CD4-positive, alpha-beta T cell treated with Interleukin-2 at 100 ng/mL for 4 hours (primary cell): ENCODE results near the gene MZF1.
A peak's percentile ranks its signal among the peaks of the same experiment; 100 is the strongest.

Source experiments
- DNase-seq: peaks from one replicate; pipeline ENCODE4 v3.0.0-alpha.2; 2020; ENCODE audit warnings: low spot score

Gene MZF1

DNA sequence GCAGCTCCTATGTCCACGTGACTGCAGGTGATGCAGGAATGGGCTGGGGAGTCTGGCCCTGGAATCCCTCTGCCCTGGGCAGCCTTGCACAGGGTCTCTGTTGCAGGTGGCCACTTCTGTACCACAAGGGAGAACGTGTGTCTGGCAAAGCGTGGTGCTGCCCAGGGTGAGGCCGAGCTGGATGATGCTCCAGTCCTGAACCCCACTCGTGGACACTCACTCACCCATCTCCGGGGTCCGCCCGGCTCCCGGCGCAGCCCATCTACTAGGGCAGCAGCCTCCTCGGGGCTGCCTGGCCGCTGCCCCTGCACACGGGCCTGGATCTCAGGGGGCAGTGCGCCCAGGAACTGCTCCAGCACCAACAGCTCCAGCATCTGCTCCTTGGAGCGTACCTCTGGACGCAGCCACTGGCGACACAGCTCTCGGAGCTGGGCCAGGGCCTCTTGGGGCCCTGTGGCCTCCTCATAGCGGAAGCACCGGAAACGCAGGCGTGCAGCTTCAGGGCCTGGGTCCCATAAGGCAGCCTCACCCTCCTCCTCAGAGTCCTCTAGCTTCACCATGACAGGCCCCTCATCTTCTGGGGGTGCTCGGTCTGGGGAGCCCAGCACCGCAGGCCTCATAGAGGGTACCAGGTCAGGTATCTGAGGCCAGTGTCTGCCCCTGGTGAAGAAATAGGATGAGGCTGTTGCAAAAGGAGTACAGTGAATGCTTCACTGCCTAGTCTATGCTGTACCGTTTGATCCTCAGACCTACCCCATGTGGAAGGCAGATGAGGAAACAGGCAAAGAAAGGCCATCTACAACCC lies 2.2 kb downstream of the MZF1 start:
- DNase-seq, result no peak

DNA sequence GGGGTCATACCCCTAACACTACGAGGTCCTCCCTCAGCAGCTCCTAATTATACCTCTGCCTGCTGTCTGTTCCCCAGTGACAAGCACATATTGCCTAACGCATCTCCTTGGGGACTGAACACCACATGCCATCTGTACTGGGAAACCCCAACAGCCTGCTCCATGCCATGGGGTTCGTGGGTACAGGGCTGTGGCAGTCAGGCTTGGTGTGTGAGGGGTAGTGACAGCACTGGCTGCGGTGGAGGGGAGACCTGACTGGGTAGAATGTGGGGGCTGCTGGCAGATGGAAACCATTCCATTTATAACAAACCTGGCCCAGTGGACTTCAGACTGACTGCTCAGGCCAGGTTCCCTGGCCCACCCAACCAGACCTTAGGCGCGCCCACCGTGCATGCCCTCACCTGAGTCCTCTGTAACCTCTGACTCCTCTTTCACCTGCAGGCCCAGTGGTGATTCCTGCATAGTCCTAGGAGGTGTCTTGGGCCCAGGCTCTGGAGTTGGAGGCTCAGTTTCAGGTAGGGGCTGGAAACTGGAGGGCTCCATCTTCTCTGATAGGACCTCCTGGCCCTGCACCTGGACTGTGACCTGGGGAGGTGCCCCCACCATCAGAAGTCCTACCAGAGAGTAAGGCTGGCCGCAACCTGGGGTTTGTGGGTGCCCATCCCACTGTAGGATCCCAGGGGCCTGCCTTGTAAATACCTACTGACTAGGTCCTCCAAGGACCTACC lies 3.0 kb downstream of the MZF1 start:
- no peak for DNase-seq

DNA sequence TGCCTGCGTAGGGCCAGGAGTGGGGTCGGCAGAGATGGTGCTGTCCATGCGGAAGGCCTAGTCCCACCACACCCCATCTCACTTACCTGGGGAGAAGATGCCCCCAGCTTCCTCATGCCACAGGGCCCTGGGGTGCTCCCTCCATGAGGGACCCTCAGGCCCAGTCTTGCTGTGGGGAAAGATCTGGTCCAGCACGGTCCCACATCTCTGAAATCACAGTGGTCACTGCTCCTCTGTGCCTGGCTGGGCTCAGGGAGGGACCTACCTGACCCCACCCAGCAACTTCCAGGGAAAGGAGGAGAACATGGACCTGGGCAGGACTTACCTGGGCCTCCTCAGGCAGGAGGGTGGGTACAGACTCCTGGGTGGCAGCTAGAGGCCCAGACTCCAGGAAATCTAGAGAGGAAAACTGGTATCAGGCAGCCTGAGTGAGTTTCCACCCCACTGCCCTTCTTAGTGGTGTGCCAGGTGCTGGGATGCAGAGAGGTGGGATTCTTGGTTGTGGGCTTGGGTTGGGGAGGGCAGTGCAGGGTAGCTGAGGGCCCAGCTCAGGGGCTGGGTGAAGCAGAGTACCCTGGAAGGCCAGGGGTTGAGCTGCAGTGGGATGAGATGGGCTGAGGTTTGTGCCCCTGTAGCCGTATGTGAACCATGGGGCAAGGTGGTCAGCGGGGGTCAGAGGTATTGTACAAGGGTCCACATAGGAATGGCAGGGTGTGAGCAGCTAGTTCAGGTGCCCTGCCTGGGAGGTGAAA lies 3.8 kb downstream of the MZF1 start:
- DNase-seq, result no peak

DNA sequence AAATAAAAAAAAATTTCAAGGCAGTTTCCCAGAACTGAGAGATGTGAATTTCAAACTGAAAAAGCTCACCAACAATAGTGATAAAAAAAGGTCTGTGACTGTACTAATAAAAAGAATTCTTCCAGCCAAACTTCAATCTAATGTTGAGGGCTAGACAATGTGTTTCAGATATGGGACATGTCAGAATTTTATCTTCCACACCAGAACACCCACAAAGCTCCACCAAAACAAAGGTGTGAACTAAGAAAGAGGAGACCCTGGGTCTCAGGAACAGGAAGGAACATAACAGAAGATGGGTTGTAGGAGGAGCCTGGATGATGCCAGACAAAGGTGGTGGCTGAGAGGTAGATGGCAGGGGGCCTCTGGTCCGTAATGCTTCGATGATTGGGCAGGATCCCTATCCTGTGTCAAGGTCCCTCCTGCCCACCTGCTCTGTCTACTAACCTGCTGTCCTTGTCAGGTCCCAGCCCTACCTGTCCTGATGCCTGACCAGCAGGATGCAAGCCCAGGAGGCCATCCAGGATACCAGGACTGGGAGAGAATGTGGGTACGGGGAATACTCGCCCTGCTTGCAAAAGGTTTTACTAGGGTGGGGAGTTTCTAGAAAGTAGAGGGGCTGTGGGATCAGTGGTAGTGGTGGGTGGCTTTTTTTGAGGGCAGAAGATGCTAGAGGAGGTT lies 4.5 kb downstream of the MZF1 start:
- no peak for DNase-seq

DNA sequence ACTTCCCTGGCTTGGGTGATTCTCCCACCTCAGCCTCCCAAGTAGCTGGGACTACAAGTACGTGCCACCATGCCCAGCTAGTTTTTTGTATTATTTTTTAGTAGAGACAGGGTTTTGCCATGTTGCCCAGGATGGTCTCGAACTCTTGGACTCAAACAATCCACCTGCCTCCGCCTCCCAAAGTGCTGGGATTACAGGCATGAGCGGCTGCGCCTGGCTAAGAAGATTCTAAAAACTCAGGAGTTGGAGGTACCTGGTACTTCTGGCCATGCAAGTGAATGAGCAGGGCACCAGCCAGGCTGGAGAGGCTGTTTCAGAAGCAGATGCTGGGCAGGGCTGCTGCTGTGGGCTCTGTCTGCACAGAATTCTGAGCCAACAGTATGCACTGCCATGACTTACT lies 6.1 kb downstream of the MZF1 start:
- no peak for DNase-seq

DNA sequence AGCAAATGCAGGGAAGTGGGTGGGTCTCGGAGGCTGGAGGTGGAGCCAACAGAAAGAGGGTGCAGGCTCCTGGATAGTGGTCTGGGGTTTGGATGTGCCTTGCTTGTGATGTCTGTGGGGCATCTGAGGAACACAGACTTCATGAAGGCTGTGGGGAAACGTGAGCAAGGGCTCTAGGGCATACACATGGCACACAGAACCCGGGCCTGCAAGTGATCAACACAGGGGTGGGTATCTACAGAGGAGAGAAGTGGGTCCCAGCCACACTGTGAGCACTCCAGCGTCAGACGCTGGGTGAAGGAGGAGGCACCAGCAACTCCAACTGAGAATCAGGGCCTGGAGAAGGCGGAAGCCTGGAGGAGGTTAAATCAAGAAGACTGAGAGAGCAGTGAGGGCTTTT lies 9.3 kb downstream of the MZF1 start:
- no peak for DNase-seq

DNA sequence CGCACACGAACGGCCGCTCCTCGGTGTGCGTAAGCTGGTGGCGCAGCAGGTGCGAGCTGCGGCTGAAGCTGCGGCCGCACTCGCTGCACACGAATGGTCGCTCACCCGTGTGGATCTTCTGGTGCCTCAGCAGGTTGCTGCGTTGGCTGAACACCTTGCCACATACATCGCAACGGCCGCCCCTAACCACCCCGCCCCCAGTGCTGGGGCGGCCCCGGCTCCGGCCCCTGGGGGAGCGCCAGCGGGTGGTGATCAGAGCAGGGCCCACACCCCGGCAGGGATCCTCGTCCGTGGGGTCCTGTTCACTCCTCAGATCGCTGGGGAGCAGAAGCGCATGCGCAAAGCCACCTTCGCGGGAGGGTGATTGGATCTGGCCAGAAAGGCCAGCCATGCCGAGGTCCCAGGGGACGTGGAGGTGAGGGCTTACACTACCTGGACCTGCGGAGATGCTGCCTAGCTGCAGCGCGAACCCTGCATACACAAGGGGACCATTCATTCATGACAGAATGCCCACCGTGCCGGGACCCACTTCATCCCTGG lies 10.0 kb downstream of the MZF1 start:
- peak; percentile 29 for DNase-seq

DNA sequence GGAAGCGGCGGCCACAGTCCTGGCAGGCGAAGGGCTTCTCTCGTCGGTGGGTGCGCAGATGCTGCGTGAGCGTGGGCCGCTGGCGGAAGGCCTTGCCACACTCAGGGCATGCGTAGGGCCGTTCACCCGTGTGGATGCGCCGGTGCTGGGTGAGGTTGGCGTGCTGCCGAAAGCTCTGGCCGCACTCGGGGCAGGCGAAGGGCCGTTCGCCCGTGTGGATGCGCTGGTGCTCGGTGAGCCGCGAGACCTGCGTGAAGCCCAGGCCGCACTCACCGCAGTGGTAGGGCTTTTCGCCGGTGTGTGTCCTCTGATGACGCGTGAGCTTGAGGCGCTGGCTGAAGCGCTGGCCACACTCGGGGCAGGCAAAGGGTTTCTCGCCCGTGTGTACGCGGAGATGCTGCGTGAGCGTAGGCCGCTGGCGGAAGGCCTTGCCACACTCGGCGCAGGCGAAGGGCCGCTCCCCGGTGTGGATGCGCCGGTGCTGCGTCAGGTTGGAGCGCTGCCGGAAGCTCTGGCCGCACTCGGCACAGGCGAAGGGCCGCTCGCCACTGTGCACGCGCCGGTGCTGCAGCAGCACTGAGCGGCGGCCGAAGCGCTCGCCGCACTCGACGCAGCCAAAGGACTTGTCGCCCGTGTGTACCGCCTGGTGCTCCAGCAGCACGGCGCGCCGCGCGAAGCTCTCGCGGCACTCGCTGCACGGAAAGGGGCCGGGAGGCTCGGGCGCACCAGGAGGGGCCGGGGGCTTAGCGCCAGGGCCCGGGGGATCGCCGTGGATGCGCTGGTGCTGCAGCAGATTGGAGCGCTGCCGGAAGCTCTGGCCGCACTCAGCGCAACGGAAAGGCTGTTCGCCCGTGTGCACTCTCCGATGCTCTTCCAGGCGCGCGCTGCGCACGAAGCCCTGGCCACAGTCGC lies 10.8 kb downstream of the MZF1 start:
- peak; percentile 19 for DNase-seq

DNA sequence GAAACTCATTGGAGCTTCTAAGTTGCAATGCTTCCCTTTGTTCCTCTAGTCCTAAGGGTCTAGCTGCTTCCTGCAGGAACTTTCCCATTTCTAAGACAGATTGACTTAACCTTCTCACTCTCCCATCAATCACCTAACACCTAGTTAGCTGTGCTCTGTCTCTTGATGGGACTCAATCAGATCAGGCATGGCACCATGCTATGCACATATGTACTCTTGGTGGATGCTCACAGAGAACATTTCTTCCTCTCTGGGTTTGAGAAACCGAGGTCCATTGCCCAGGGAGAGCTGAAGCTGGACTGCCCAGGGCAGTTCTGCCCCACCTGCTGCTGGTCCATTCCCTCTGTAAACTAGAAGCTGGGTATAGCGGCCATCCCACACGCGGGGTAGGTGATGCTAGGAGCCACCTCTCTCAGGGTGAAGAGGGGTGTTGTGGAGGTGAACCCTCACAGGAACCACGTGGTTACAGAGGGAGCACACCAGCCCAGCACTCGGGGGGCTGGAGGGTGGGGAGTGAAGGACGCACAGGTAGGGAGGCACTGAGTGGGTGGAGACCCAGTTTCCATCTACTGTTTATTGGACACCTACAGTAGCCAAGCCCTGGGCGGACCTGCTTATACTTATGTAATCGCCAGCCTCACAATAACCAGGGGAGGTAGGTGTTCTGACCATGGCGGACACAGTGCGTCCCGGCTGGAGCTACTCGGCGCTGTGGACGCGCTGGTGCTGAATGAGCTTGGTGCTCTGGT lies 11.6 kb downstream of the MZF1 start:
- DNase-seq, result no peak

DNA sequence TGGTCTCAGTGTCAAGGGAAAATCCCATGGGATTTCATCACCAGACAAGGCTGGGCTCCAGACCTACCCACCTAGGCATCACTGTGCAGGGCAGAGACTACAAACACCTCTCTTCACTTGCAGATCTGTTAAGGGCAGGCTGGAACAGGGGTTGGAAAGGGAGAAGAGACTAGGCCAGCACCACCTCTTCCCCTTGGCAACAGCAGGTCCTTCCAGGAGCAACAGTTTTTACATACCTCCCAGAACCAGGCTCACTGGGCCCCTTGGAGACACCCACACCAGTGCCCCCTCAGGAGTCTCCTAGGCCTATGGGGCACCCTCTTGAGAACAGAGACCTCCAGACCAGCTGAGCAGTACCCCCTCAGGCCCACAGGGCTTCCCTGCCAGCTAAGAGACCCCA lies 12.2 kb downstream of the MZF1 start:
- DNase-seq, result no peak

DNA sequence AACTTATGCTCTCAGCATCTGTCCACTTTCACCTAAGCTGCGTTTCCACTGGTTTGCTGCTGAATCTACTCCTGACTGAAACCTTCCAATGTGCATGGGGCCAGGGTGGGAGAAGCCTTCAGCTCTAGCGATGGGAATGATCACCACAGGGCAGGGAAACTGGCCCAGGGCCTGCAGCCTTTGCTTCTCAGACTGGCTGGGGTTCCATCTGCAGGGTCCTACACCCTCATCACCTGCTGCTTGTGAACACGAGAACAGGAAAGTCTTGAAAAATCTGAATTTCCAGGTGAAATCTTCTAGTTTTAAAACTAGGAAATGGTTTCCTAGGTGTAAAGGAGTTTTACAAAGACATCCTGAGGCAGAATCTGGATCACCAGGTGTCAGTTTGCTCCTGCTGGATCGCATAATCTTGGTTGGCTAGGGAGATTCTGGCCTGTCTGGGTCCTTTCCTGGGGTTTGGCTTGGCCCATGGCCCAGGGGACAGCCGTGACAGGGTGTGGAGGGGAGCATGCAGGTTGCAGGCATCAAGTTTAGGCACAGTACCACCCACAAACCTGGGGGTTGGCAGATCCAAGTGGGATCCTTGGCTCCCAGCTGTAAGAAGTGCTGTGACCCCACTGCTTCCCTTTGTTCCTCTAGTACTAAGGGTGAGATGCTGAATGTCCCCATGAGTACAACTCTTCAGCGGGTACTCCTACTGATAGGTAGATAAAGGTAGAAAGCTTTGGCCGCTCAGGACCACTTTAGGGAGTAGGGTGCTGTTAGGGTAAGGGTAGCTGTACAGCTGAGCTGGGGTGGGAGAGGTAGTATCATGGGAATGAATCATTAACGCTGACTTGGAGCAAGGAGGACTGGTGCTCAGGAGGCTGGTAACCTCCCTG lies 12.9 kb downstream of the MZF1 start:
- DNase-seq, result no peak

DNA sequence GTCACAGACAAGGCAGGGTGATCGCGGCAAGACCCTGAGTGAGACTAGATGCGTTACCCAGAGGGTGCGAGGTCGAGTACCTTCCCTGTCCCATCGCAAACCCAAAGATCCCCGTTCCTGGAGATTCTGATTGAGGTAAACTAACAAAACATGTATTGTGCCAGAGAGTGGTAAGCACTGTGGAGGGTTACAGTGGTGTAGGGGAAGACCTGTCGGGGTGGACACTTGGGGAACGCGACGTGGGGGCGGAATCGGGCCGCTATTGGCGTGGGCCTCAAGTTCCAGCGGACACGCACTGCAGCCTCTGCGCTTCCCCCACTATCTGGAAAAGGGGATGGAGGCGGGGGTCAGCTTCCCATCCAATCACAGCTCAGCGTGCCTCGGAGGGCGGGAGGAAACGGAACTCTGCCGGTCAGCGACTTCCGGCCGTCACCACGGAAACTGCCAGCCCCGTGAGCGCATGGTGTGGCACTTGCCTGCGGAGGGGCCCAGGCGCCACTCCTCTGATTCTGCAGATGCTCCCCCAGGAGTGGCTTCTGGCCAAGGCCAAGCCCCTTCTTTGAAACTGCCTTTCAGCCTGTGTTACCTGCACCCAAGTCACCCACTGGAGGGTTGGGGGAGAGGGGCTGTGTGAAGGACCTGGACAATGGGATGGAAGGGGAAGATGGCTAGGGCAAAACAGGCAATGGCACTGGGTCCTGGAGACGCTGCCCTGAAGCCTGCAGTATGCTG lies 13.7 kb downstream of the MZF1 start:
- DNase-seq, result peak; percentile 53

DNA sequence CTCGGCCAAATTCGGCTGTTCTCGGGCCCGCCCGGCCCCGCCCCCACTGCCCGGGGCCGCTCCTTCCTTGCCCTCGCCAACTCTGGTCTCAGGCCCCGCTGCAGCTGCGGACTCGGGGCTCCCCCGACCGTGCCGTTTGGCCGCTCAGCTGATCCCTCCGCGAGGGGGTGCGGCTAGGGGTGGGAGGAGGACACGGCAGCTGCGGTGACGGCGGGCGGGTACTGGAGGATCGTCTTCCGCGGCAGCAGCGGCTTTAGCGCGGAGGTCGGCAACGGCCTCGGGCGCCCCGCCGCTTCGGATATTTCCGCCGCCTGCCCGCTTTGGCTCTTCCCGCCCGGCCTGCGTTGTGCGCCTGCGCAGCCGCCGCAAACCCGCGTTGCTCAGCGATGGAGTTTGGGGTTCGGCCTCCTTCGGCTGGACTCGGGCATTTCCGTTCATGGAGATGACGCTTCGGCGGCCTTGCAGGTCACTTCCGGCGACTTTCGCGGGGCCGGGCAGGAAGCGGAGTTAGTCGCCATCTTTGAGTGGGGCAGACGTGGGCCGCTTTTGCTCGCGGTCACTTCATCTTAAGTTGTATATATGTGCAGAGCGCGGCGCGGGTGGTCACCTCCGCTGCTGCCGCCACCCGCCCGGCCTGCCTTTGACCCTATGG lies 14.4 kb downstream of the MZF1 start:
- DNase-seq, result peak; percentile 100

DNA sequence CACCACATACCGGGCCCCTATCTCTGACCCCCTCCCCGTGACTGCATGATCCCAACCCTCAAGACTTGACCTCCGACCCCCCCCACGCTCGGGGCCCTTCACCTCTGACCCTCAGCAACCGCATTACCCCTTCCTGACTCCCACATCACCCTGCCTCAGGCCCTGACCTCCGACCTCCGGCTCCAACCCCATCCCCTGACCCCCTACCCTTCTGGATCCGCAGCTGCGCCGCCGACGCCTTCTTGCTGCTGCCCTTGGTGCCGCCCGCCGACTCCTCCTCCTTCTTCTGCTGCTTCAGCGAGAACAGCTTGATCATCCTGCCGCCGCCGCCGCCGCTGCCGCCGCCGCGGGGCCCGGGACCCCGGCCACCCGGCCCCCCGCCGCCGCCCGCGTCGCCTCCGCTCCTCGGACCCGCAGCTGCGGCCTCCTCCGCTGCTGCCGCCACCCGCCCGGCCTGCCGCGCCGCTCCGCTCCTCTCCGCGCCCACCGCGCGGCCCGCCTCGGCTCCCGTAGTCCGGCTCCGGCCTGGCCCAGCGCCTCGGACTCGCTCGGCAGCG lies 15.0 kb downstream of the MZF1 start, which contains the start of gene UBE2M:
Gene UBE2M, minus strand, starts transcription at position 546 of the 557 bp plus-strand sequence. Its CDS starts 230 bp downstream, at position 316.
- DNase-seq, result peak; percentile 51

DNA sequence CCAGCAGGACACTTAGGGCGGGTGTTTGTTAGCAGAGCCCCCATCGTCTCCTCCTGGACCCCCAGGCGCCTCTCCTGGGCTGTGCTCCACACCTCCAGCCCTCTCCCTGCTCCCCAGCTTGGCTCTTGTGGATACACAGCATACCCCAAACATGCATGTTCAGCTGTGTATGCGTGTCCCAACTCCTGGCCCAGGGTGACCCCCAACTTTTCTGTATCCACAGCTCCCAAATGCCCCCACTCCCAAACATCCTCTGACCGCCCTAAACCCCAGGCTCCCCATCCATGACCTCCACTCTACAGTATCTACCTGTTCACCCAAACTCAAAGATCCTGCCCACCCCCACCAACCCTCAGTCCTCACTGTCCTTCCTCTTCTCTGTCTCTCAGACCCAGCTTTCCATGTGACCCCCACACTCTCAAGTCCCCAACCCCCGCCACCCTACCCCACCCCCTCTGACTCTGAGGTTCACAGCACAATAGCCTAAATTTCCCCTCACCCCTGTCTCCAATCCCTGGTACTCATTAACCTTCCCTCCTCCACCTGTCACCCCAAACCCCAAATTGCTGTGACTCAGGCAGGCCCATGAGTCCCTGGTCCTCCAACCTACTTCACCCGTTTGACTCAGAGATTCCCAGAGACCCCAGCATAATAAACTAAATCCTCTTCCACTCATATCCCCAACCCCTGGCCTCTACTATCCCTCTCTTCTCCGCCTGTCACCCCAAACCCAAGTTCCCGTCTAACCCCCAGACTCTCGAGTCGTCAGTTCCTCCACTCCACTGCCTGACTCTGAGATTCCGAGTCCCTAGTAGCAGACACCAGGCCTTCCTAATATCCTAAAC lies 15.7 kb downstream of the MZF1 start:
- no peak for DNase-seq

DNA sequence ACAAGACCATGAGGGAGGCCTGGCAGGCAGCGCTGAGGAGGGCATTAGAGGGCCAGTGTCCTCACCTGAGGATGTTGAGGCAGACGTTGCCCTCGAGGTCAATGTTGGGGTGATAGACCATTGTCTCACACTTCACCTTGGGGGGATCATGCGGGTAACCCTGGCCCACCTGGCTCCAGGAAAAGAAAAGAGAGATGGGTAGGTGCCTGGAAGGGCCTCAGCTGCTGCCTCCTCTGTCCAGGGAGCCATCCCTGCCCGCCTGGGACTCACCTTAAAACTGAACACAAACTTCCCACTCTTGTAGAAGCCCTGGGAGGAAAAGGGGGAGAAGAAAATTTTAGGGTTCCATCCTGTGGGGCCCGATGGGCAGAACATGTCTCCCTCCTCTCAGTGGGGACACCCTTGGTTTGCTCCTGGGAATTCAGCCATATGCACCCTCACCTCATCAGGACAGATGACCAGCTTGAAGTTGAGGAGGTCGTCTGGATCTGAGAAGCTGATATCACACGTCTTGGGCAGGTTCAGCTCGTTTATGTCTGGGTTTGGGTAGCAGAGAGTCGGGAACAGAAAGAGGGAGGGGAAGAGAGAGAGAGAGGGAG lies 16.4 kb downstream of the MZF1 start:
- DNase-seq, result no peak
